Calu3 (cell line): Measurements from ENCODE around the gene MICALL2. TPM values are rescaled to one million over a fixed set of nuclear protein-coding genes. Genes with fewer than 3 reads are reported as not detected.

ENCODE experiments used
- BruUV-seq: library from RNA; stranded (reverse); fragments of 400-500 nt; replicated peaks from 2 replicates; lab custom pipeline; 2021; lab: Mats Ljungman, UMichigan
- CTCF ChIA-PET: fragments of 300-600 bp; sonication (Branson Sonifier 250); formaldehyde crosslinking; loops from one replicate; lab custom pipeline; 2022; ENCODE audit warnings: antibody characterized with exemption; lab: Charles Lee
- DNase-seq: peaks from one replicate; pipeline ENCODE4 v3.0.0; 2022
- H3K27ac Mint-ChIP-seq: one replicate; pipeline ENCODE4 v1.8.0; 2022; ENCODE audit warnings: mixed read lengths; ENCODE audit not compliant: unreplicated experiment
- H3K27me3 Mint-ChIP-seq: one replicate; pipeline ENCODE4 v1.8.0; 2022; ENCODE audit warnings: mixed read lengths; ENCODE audit not compliant: unreplicated experiment
- H3K36me3 Mint-ChIP-seq: one replicate; pipeline ENCODE4 v1.8.0; 2022; ENCODE audit warnings: mild to moderate bottlenecking, moderate library complexity, mixed read lengths; ENCODE audit not compliant: insufficient read depth, unreplicated experiment
- H3K4me1 Mint-ChIP-seq: one replicate; pipeline ENCODE4 v1.8.0; 2022; ENCODE audit warnings: mild to moderate bottlenecking, low read depth, mixed read lengths; ENCODE audit not compliant: unreplicated experiment
- H3K4me3 Mint-ChIP-seq: one replicate; pipeline ENCODE4 v1.8.0; 2022; ENCODE audit warnings: mild to moderate bottlenecking, low read depth, moderate library complexity, mixed read lengths; ENCODE audit not compliant: unreplicated experiment
- H3K9me3 Mint-ChIP-seq: one replicate; pipeline ENCODE4 v1.8.0; 2022; ENCODE audit warnings: low read depth, mixed read lengths; ENCODE audit not compliant: unreplicated experiment
- CTCF ChIP-seq: fragments of 200-600 bp; IDR thresholded peaks from one replicate; pipeline ENCODE4 v1.8.0; 2022; ENCODE audit warnings: antibody characterized with exemption; ENCODE audit not compliant: unreplicated experiment
- intact Hi-C: fragments of 100-400 bp; cut with micrococcal nuclease; formaldehyde crosslinking; loops from one replicate; pipeline ENCODE4 v1.10.0; 2022; ENCODE audit not compliant: unreplicated experiment
- total RNA-seq: library from RNA; stranded (reverse); gene quantifications from 2 replicates; pipeline ENCODE4 v1.2.3, GENCODE V29; 2022

MICALL2 gene
- total RNA-seq, 1 experiment from 2014 or later, result 162 TPM

GRCh38 chr7:1500064-1500807, 41.0 kb upstream of the MICALL2 start:
- Mint-ChIP-seq H3K27ac (no peak overlapping the region), H3K4me1 (peaks cover 15% of the 10 kb centered on the region), H3K4me3 (no peak overlapping the region), H3K9me3 (no peaks in the 10 kb centered on the region), H3K36me3 (peaks cover 77% of the 10 kb centered on the region), H3K27me3 (no peaks in the 10 kb centered on the region)
- intact Hi-C loops, result no loop called here
- CTCF ChIA-PET, result no interaction called here
- no TSS peak for BruUV-seq
- TF ChIP-seq CTCF, result no peak
- DNase-seq, result no peak

GRCh38 chr7:1499367-1500029, 40.2 kb upstream of the MICALL2 start:
- CTCF ChIA-PET, result no interaction called here
- no peak overlapping the region for H3K4me3 Mint-ChIP-seq
- no TSS peak for BruUV-seq
- DNase-seq, result no peak
- no peaks in the 10 kb centered on the region for H3K27me3 Mint-ChIP-seq
- H3K27ac Mint-ChIP-seq, result no peak overlapping the region
- peaks cover 15% of the 10 kb centered on the region for H3K4me1 Mint-ChIP-seq
- intact Hi-C loops, result no loop called here
- peaks cover 75% of the 10 kb centered on the region for H3K36me3 Mint-ChIP-seq
- no peaks in the 10 kb centered on the region for H3K9me3 Mint-ChIP-seq
- TF ChIP-seq CTCF, result no peak

GRCh38 chr7:1498370-1499305, 39.4 kb upstream of the MICALL2 start:
- Mint-ChIP-seq H3K4me3 (no peak overlapping the region), H3K9me3 (no peaks in the 10 kb centered on the region), H3K4me1 (peaks cover 15% of the 10 kb centered on the region), H3K36me3 (peaks cover 75% of the 10 kb centered on the region), H3K27ac (no peak overlapping the region), H3K27me3 (no peaks in the 10 kb centered on the region)
- intact Hi-C loops, result no loop called here
- DNase-seq, result no peak
- CTCF ChIA-PET, result no interaction called here
- no TSS peak for BruUV-seq
- no peak for TF ChIP-seq CTCF

GRCh38 chr7:1497293-1497927, 38.1 kb upstream of the MICALL2 start:
- H3K27ac Mint-ChIP-seq, result no peak overlapping the region
- DNase-seq, result no peak
- intact Hi-C loops, result no loop called here
- H3K4me3 Mint-ChIP-seq, result no peak overlapping the region
- CTCF ChIA-PET, result no interaction called here
- no peak for TF ChIP-seq CTCF
- peaks cover 74% of the 10 kb centered on the region for H3K36me3 Mint-ChIP-seq
- H3K4me1 Mint-ChIP-seq, result peaks cover 4% of the 10 kb centered on the region
- no peaks in the 10 kb centered on the region for H3K27me3 Mint-ChIP-seq
- no peaks in the 10 kb centered on the region for H3K9me3 Mint-ChIP-seq
- no TSS peak for BruUV-seq
